Measurements from ENCODE around the gene PER2.
A peak's percentile ranks its signal among the peaks of the same experiment; 100 is the strongest.

The PER2 gene

GRCh38 chr2:238271061-238271554 lies 17.3 kb downstream of the PER2 start:
- Histone ChIP-seq H3K27me3 (ENCODE audit: insufficient read depth, insufficient read length) (no peaks in the 10 kb centered on the region), H3K36me3 (ENCODE audit: insufficient read depth, insufficient read length, low read length) (peaks cover 57% of the 10 kb centered on the region), H3K9ac (ENCODE audit: insufficient read length, low read depth) (no peak overlapping the region), H3K4me3 (ENCODE audit: insufficient read length, low read depth) (no peak overlapping the region), H3K9me3 (ENCODE audit: insufficient read depth, low read length) (no peaks in the 10 kb centered on the region), H3K4me1 (ENCODE audit: insufficient read depth, insufficient read length) (peaks cover 8% of the 10 kb centered on the region)
- DNase-seq (ENCODE audit: low read depth, low spot score), result no peak
- TF ChIP-seq YY1 (IDR thresholded peaks at IDR 0.05; ENCODE audit: insufficient read depth, insufficient read length) (no peak), SUZ12 (IDR thresholded peaks at IDR 0.05; ENCODE audit: extremely low read depth, insufficient read depth, insufficient read length) (no peak), ZNF274 (IDR thresholded peaks at IDR 0.05; ENCODE audit: low read depth, low read length) (no peak)

- Histone ChIP-seq H3K36me3 (ENCODE audit: insufficient read depth, insufficient read length, low read length) (peaks cover 54% of the 10 kb centered on the region), H3K9me3 (ENCODE audit: insufficient read depth, low read length) (no peaks in the 10 kb centered on the region), H3K9ac (ENCODE audit: insufficient read length, low read depth) (no peak overlapping the region), H3K4me3 (ENCODE audit: insufficient read length, low read depth) (no peak overlapping the region), H3K4me1 (ENCODE audit: insufficient read depth, insufficient read length) (peaks cover 8% of the 10 kb centered on the region), H3K27me3 (ENCODE audit: insufficient read depth, insufficient read length) (no peaks in the 10 kb centered on the region)
- no peak for DNase-seq (ENCODE audit: low read depth, low spot score)
- TF ChIP-seq SUZ12 (IDR thresholded peaks at IDR 0.05; ENCODE audit: extremely low read depth, insufficient read depth, insufficient read length), result no peak
- TF ChIP-seq ZNF274 (IDR thresholded peaks at IDR 0.05; ENCODE audit: low read depth, low read length), result no peak
- no peak for TF ChIP-seq YY1 (IDR thresholded peaks at IDR 0.05; ENCODE audit: insufficient read depth, insufficient read length)
These were observed 17.8 kb downstream of the PER2 start for GRCh38 chr2:238270606-238271005.

GRCh38 chr2:238269741-238270140 lies 18.7 kb downstream of the PER2 start:
- no peaks in the 10 kb centered on the region for H3K9me3 ChIP-seq (ENCODE audit: insufficient read depth, low read length)
- no peak for TF ChIP-seq ZNF274 (IDR thresholded peaks at IDR 0.05; ENCODE audit: low read depth, low read length)
- no peak for TF ChIP-seq SUZ12 (IDR thresholded peaks at IDR 0.05; ENCODE audit: extremely low read depth, insufficient read depth, insufficient read length)
- H3K4me3 ChIP-seq (ENCODE audit: insufficient read length, low read depth), result no peak overlapping the region
- no peak for DNase-seq (ENCODE audit: low read depth, low spot score)
- H3K27me3 ChIP-seq (ENCODE audit: insufficient read depth, insufficient read length), result no peaks in the 10 kb centered on the region
- H3K9ac ChIP-seq (ENCODE audit: insufficient read length, low read depth), result no peak overlapping the region
- peaks cover 50% of the 10 kb centered on the region for H3K36me3 ChIP-seq (ENCODE audit: insufficient read depth, insufficient read length, low read length)
- H3K4me1 ChIP-seq (ENCODE audit: insufficient read depth, insufficient read length), result peaks cover 8% of the 10 kb centered on the region

GRCh38 chr2:238267884-238268680 lies 20.3 kb downstream of the PER2 start:
- TF ChIP-seq ZNF274 (IDR thresholded peaks at IDR 0.05; ENCODE audit: low read depth, low read length) (no peak), YY1 (IDR thresholded peaks at IDR 0.05; ENCODE audit: insufficient read depth, insufficient read length) (no peak), SUZ12 (IDR thresholded peaks at IDR 0.05; ENCODE audit: extremely low read depth, insufficient read depth, insufficient read length) (no peak)
- no peak for DNase-seq (ENCODE audit: low read depth, low spot score)
- Histone ChIP-seq H3K4me1 (ENCODE audit: insufficient read depth, insufficient read length) (peaks cover 8% of the 10 kb centered on the region), H3K9me3 (ENCODE audit: insufficient read depth, low read length) (no peaks in the 10 kb centered on the region), H3K4me3 (ENCODE audit: insufficient read length, low read depth) (no peak overlapping the region), H3K27me3 (ENCODE audit: insufficient read depth, insufficient read length) (no peaks in the 10 kb centered on the region), H3K36me3 (ENCODE audit: insufficient read depth, insufficient read length, low read length) (peaks cover 45% of the 10 kb centered on the region), H3K9ac (ENCODE audit: insufficient read length, low read depth) (no peak overlapping the region)

GRCh38 chr2:238267341-238267710 lies 21.1 kb downstream of the PER2 start:
- no peak for TF ChIP-seq SUZ12 (IDR thresholded peaks at IDR 0.05; ENCODE audit: extremely low read depth, insufficient read depth, insufficient read length)
- TF ChIP-seq YY1 (IDR thresholded peaks at IDR 0.05; ENCODE audit: insufficient read depth, insufficient read length), result no peak
- no peak for TF ChIP-seq ZNF274 (IDR thresholded peaks at IDR 0.05; ENCODE audit: low read depth, low read length)
- Histone ChIP-seq H3K4me3 (ENCODE audit: insufficient read length, low read depth) (no peak overlapping the region), H3K4me1 (ENCODE audit: insufficient read depth, insufficient read length) (peaks cover 8% of the 10 kb centered on the region), H3K9me3 (ENCODE audit: insufficient read depth, low read length) (no peaks in the 10 kb centered on the region), H3K9ac (ENCODE audit: insufficient read length, low read depth) (no peak overlapping the region), H3K27me3 (ENCODE audit: insufficient read depth, insufficient read length) (no peaks in the 10 kb centered on the region), H3K36me3 (ENCODE audit: insufficient read depth, insufficient read length, low read length) (peaks cover 38% of the 10 kb centered on the region)
- DNase-seq (ENCODE audit: low read depth, low spot score), result no peak

GRCh38 chr2:238265605-238266004 lies 22.8 kb downstream of the PER2 start:
- Histone ChIP-seq H3K9ac (ENCODE audit: insufficient read length, low read depth) (no peak overlapping the region), H3K9me3 (ENCODE audit: insufficient read depth, low read length) (no peaks in the 10 kb centered on the region), H3K36me3 (ENCODE audit: insufficient read depth, insufficient read length, low read length) (peaks cover 34% of the 10 kb centered on the region), H3K4me1 (ENCODE audit: insufficient read depth, insufficient read length) (peaks cover 13% of the 10 kb centered on the region), H3K4me3 (ENCODE audit: insufficient read length, low read depth) (no peak overlapping the region), H3K27me3 (ENCODE audit: insufficient read depth, insufficient read length) (no peaks in the 10 kb centered on the region)
- DNase-seq (ENCODE audit: low read depth, low spot score), result no peak
- TF ChIP-seq SUZ12 (IDR thresholded peaks at IDR 0.05; ENCODE audit: extremely low read depth, insufficient read depth, insufficient read length), result no peak
- no peak for TF ChIP-seq ZNF274 (IDR thresholded peaks at IDR 0.05; ENCODE audit: low read depth, low read length)
- no peak for TF ChIP-seq YY1 (IDR thresholded peaks at IDR 0.05; ENCODE audit: insufficient read depth, insufficient read length)

- Histone ChIP-seq H3K9me3 (ENCODE audit: insufficient read depth, low read length) (no peaks in the 10 kb centered on the region), H3K27me3 (ENCODE audit: insufficient read depth, insufficient read length) (no peaks in the 10 kb centered on the region), H3K36me3 (ENCODE audit: insufficient read depth, insufficient read length, low read length) (peaks cover 35% of the 10 kb centered on the region), H3K9ac (ENCODE audit: insufficient read length, low read depth) (peak overlapping the region; percentile 18), H3K4me3 (ENCODE audit: insufficient read length, low read depth) (no peak overlapping the region), H3K4me1 (ENCODE audit: insufficient read depth, insufficient read length) (peaks cover 12% of the 10 kb centered on the region)
- no peak for DNase-seq (ENCODE audit: low read depth, low spot score)
- TF ChIP-seq YY1 (IDR thresholded peaks at IDR 0.05; ENCODE audit: insufficient read depth, insufficient read length), result no peak
- TF ChIP-seq ZNF274 (IDR thresholded peaks at IDR 0.05; ENCODE audit: low read depth, low read length), result no peak
- no peak for TF ChIP-seq SUZ12 (IDR thresholded peaks at IDR 0.05; ENCODE audit: extremely low read depth, insufficient read depth, insufficient read length)
These were observed 24.3 kb downstream of the PER2 start for GRCh38 chr2:238264072-238264460.
